ENCODE data around the gene PHF20. TPM values are rescaled to one million over a fixed set of nuclear protein-coding genes. Genes with fewer than 3 reads are reported as not detected.
A peak's percentile ranks its signal among the peaks of the same experiment; 100 is the strongest.

The PHF20 gene
- total and polyA plus RNA-seq, 2 of the 13 experiments (the other 11 are each of a cell fraction or from before 2014, with no cell fraction given): 22.8 to 34.1 TPM

DNA sequence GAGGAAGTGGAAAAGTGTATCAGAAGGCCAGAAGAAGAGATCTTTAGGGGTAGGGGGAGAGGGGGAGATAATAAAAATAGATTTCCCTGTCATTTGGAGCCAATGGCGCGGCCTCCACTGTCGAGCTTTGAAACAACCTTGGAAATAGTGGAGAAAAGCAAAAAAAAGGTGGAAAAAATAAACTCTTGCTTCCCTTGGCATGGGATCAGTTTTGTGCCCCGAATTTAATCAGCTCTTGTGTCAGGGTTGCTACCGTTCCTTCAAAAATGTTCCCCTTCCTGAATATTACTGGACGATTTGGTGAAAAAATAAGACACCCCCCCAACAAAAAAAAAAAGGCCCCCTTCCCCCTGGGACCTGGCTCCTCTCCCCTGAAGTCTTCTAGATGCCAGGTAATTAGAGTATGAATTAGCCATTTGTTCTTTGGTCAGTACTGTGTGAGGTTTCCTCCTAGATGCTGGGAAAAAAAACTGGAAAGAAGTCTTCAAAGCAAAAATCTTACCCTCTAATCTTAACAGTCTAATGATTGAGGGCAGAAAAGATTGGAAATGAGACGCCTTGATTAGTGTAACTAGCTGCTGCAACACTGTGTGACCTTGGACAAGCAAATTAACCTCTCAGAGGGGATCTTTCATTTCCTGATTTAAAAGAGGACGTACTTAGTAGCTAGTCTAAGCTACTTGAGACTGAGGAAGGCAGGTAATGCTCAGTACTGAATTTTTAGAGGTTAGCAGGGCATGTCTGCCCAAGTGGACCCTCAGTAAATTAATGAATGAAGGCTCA, 28.9 kb upstream of the PHF20 start (continued):
- TF ChIP-seq, protein P1, sequence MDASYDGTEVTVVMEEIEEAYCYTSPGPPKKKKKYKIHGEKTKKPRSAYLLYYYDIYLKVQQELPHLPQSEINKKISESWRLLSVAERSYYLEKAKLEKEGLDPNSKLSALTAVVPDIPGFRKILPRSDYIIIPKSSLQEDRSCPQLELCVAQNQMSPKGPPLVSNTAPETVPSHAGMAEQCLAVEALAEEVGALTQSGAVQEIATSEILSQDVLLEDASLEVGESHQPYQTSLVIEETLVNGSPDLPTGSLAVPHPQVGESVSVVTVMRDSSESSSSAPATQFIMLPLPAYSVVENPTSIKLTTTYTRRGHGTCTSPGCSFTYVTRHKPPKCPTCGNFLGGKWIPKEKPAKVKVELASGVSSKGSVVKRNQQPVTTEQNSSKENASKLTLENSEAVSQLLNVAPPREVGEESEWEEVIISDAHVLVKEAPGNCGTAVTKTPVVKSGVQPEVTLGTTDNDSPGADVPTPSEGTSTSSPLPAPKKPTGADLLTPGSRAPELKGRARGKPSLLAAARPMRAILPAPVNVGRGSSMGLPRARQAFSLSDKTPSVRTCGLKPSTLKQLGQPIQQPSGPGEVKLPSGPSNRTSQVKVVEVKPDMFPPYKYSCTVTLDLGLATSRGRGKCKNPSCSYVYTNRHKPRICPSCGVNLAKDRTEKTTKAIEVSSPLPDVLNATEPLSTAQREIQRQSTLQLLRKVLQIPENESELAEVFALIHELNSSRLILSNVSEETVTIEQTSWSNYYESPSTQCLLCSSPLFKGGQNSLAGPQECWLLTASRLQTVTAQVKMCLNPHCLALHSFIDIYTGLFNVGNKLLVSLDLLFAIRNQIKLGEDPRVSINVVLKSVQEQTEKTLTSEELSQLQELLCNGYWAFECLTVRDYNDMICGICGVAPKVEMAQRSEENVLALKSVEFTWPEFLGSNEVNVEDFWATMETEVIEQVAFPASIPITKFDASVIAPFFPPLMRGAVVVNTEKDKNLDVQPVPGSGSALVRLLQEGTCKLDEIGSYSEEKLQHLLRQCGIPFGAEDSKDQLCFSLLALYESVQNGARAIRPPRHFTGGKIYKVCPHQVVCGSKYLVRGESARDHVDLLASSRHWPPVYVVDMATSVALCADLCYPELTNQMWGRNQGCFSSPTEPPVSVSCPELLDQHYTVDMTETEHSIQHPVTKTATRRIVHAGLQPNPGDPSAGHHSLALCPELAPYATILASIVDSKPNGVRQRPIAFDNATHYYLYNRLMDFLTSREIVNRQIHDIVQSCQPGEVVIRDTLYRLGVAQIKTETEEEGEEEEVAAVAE (CRISPR knock-in tag; IDR thresholded peaks at IDR 0.05; ENCODE audit: borderline replicate concordance): no peak
- TF ChIP-seq ZNF3 (CRISPR knock-in tag; IDR thresholded peaks at IDR 0.05) (no peak; the same call in none of the 2 replicates), ZNF549 (CRISPR knock-in tag; IDR thresholded peaks at IDR 0.05) (no peak; the same call in 1 of the 2 replicates), ZNF576 (CRISPR knock-in tag; IDR thresholded peaks at IDR 0.05) (no peak), SNAPC2 (CRISPR knock-in tag; IDR thresholded peaks at IDR 0.05) (no peak; the same call in 1 of the 2 replicates), KAT8 (CRISPR knock-in tag; IDR thresholded peaks at IDR 0.05) (no peak), FOSL1 (CRISPR knock-in tag; IDR thresholded peaks at IDR 0.05; ENCODE audit: borderline replicate concordance) (no peak), ZNF749 (CRISPR knock-in tag; IDR thresholded peaks at IDR 0.05; ENCODE audit: borderline replicate concordance) (no peak), ZNF788 (CRISPR knock-in tag; IDR thresholded peaks at IDR 0.05; ENCODE audit: borderline replicate concordance) (no peak), MTA3 (CRISPR knock-in tag; IDR thresholded peaks at IDR 0.05) (no peak), CAMTA2 (CRISPR knock-in tag; IDR thresholded peaks at IDR 0.05; ENCODE audit: borderline replicate concordance) (no peak), THAP9 (CRISPR knock-in tag; IDR thresholded peaks at IDR 0.05; ENCODE audit: borderline replicate concordance) (no peak), CEBPG (CRISPR knock-in tag; IDR thresholded peaks at IDR 0.05) (peak; percentile 73; the same call in 1 of the 2 replicates), ZNF205 (CRISPR knock-in tag; IDR thresholded peaks at IDR 0.05) (no peak), CREM (IDR thresholded peaks at IDR 0.05) (no peak), CREM (CRISPR knock-in tag; IDR thresholded peaks at IDR 0.05) (no peak), ZFP1 (CRISPR knock-in tag; IDR thresholded peaks at IDR 0.05) (no peak), DDIT3 (CRISPR knock-in tag; IDR thresholded peaks at IDR 0.05) (no peak; the same call in 1 of the 2 replicates), ZNF660 (CRISPR knock-in tag; IDR thresholded peaks at IDR 0.05; ENCODE audit: borderline replicate concordance, low read depth) (no peak), ZNF775 (CRISPR knock-in tag; IDR thresholded peaks at IDR 0.05; ENCODE audit: borderline replicate concordance) (no peak; the same call in 1 of the 2 replicates), ATF7 (IDR thresholded peaks at IDR 0.05) (no peak), ATF7 (CRISPR knock-in tag; IDR thresholded peaks at IDR 0.05) (no peak)
